MM.1S (cell line): ENCODE results near the gene AXIN2.
"Not testable (repeated sequence)": the region's sequence is repeated elsewhere in the genome, so short reads cannot be mapped to it uniquely, and the experiment has no call there.

Experiments
- DNase-seq: peaks from one replicate; pipeline ENCODE4 v3.0.0-alpha.2; 2015
- H2AFZ ChIP-seq: fragments of 300-600 bp; sonication (generic); 2 replicates; pipeline ENCODE4 v1.6.0; 2016; ENCODE audit warnings: antibody characterized with exemption, low read length
- H3F3A ChIP-seq: fragments of 300-600 bp; sonication (generic); 2 replicates; pipeline ENCODE4 v1.6.1; 2016; ENCODE audit warnings: mild to moderate bottlenecking, antibody characterized with exemption, low read length, moderate library complexity, mixed read lengths; ENCODE audit not compliant: insufficient read depth
- H3K27ac ChIP-seq: fragments of 300-600 bp; sonication (generic); 2 replicates; pipeline ENCODE4 v1.5.1; 2016; ENCODE audit warnings: mild to moderate bottlenecking, low read length
- H3K27me3 ChIP-seq: fragments of 300-600 bp; sonication (generic); replicated peaks from 2 replicates; pipeline ENCODE4 v1.6.0; 2016; ENCODE audit warnings: low read length; ENCODE audit not compliant: insufficient read depth
- H3K36me3 ChIP-seq: fragments of 300-600 bp; sonication (generic); replicated peaks from 2 replicates; pipeline ENCODE4 v1.6.1; 2016; ENCODE audit warnings: mild to moderate bottlenecking, low read length, mixed read lengths; ENCODE audit not compliant: insufficient read depth
- H3K4me1 ChIP-seq: fragments of 300-600 bp; sonication (generic); 2 replicates; pipeline ENCODE4 v1.6.1; 2016; ENCODE audit warnings: low read length, mixed read lengths
- H3K4me2 ChIP-seq: fragments of 300-600 bp; sonication (generic); 2 replicates; pipeline ENCODE4 v1.6.0; 2016; ENCODE audit warnings: low read depth, low read length
- H3K4me3 ChIP-seq: fragments of 300-600 bp; sonication (generic); 2 replicates; pipeline ENCODE4 v1.5.1; 2016; ENCODE audit warnings: low read length, mixed read lengths
- H3K79me2 ChIP-seq: fragments of 300-600 bp; sonication (generic); 2 replicates; pipeline ENCODE4 v1.6.1; 2016; ENCODE audit warnings: mixed run types, low read length, mixed read lengths
- H3K9ac ChIP-seq: fragments of 300-600 bp; sonication (generic); 2 replicates; pipeline ENCODE4 v1.6.1; 2016; ENCODE audit warnings: low read length, mixed read lengths
- H3K9me2 ChIP-seq: fragments of 300-600 bp; sonication (generic); replicated peaks from 2 replicates; pipeline ENCODE4 v1.6.1; 2016; ENCODE audit warnings: mild to moderate bottlenecking, low read length, mixed read lengths; ENCODE audit not compliant: insufficient read depth
- H3K9me3 ChIP-seq: fragments of 300-600 bp; sonication (generic); replicated peaks from 2 replicates; pipeline ENCODE4 v1.6.1; 2016; ENCODE audit warnings: mild to moderate bottlenecking, low read length, mixed read lengths; ENCODE audit not compliant: insufficient read depth
- H4K20me1 ChIP-seq: fragments of 300-600 bp; sonication (generic); 2 replicates; pipeline ENCODE4 v1.6.1; 2016; ENCODE audit warnings: mild to moderate bottlenecking, low read length, moderate library complexity, mixed read lengths; ENCODE audit not compliant: insufficient read depth
- CTCF ChIP-seq: fragments of 300-600 bp; sonication (generic); IDR thresholded peaks from 2 replicates; pipeline ENCODE4 v1.5.1; 2016; ENCODE audit warnings: antibody characterized with exemption, low read length, mixed read lengths
- EZH2 ChIP-seq: fragments of 300-600 bp; sonication (generic); optimal IDR thresholded peaks from 2 replicates; pipeline ENCODE3; 2017; ENCODE audit warnings: low read depth, mild to moderate bottlenecking, antibody characterized with exemption, low read length, mixed read lengths
- EZH2phosphoT487 ChIP-seq: fragments of 300-600 bp; sonication (generic); IDR thresholded peaks from 2 replicates; pipeline ENCODE4 v1.6.1; 2018; ENCODE audit warnings: antibody characterized with exemption, low read length

AXIN2 gene

DNA sequence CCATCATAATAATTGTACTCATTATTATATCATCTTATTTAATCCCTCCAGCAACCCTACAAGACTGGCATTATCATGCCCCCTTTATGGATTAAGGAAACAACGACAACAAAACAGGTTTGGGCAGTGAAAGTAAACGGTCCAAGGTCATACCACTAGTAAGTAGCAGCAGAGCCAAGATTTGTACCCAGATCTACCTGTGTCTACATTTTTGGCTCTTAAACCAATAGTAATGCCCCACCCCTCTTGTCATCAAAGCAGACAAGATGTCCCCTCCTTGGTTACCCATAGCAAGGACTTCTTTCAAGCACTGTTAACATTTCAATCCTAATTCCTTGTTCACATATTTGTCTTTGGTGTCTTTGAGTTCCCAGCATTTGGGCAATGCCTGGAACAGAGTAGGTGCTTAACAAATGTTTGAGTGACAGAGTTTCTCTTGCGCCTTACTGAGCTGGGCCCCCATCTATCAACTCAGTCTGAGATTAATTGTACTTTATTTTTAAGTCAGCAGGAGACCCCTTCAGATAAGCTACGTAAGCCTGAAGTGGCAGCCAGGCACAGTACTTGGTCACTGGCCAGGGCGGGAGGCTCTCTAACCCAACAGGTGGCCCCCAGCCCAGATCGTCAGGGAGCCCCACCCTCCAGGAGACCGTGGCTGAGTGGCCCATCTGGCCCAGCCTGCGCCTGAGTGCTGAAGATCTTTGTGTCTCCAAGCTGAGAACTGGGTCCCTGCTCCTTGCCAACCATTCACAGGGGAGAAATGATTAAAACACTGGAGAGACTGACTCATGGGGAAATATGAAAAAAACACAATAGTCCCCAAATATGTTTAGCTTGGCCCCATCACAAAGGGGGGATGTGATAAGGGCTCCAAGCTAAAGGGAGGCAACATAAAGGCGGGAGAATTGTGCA, 75.8 kb downstream of the AXIN2 start:
- Histone ChIP-seq H3K27me3 (no peaks in the 10 kb centered on the region), H3K9me3 (no peaks in the 10 kb centered on the region), H3K4me2 (no peak overlapping the region), H2AFZ (no peak overlapping the region), H3K9ac (no peak overlapping the region), H3K4me1 (no peaks in the 10 kb centered on the region), H3K79me2 (no peaks in the 10 kb centered on the region), H3K36me3 (no peaks in the 10 kb centered on the region), H4K20me1 (no peaks in the 10 kb centered on the region), H3F3A (no peaks in the 10 kb centered on the region), H3K9me2 (no peaks in the 10 kb centered on the region), H3K27ac (no peak overlapping the region), H3K4me3 (no peak overlapping the region)
- DNase-seq, result no peak
- TF ChIP-seq EZH2 (no peak), EZH2phosphoT487 (no peak), CTCF (no peak)

- not testable (repeated sequence) for H3K4me3 ChIP-seq, H3K4me1 ChIP-seq, H3K9me2 ChIP-seq, H4K20me1 ChIP-seq, H3K9me3 ChIP-seq, H3K27ac ChIP-seq, H3K36me3 ChIP-seq, H3K4me2 ChIP-seq, H3K9ac ChIP-seq, H3K79me2 ChIP-seq, H2AFZ ChIP-seq, H3F3A ChIP-seq, DNase-seq, H3K27me3 ChIP-seq
Measured at GRCh38 chr17:65484405-65484804, 77.0 kb downstream of the AXIN2 start.

- Histone ChIP-seq H3K9me3 (no peaks in the 10 kb centered on the region), H3K27me3 (no peaks in the 10 kb centered on the region), H3K4me3 (no peak overlapping the region), H3K27ac (no peak overlapping the region), H3K9me2 (no peaks in the 10 kb centered on the region), H3K36me3 (no peaks in the 10 kb centered on the region), H3F3A (no peaks in the 10 kb centered on the region), H4K20me1 (no peaks in the 10 kb centered on the region), H2AFZ (no peak overlapping the region), H3K9ac (no peak overlapping the region), H3K4me1 (no peaks in the 10 kb centered on the region), H3K4me2 (no peak overlapping the region), H3K79me2 (no peaks in the 10 kb centered on the region)
- TF ChIP-seq EZH2phosphoT487 (no peak), CTCF (no peak), EZH2 (no peak)
- no peak for DNase-seq
Measured at GRCh38 chr17:65483438-65483837, 78.0 kb downstream of the AXIN2 start.

DNA sequence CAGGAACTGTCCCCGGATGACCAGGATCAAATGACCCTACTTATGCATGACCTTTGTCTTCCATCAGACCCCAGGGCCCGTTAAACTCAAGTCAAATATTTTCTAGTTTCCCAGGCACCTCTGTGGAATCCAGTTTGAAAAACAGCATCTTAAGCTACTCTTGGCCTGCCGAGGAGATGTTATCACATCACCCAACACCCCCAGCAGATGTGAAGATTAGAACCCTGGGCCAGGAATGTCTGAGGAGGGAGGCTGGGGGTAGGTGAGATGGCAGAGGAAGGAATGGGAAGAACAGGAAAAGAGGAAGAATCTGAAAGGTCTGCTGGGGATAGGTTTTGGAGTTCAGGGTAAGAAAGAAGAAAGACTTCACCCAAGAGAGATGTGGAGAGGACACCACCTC, 79.2 kb downstream of the AXIN2 start:
- no peak overlapping the region for H3K27ac ChIP-seq
- no peaks in the 10 kb centered on the region for H3K4me1 ChIP-seq
- H3K4me2 ChIP-seq, result no peak overlapping the region
- H3K9me2 ChIP-seq, result no peaks in the 10 kb centered on the region
- H3K9ac ChIP-seq, result no peak overlapping the region
- no peaks in the 10 kb centered on the region for H4K20me1 ChIP-seq
- H3K36me3 ChIP-seq, result no peaks in the 10 kb centered on the region
- H3F3A ChIP-seq, result no peaks in the 10 kb centered on the region
- DNase-seq, result no peak
- no peaks in the 10 kb centered on the region for H3K27me3 ChIP-seq
- no peak overlapping the region for H2AFZ ChIP-seq
- no peaks in the 10 kb centered on the region for H3K9me3 ChIP-seq
- H3K4me3 ChIP-seq, result no peak overlapping the region
- no peak for TF ChIP-seq EZH2phosphoT487
- TF ChIP-seq CTCF, result no peak
- TF ChIP-seq EZH2, result no peak
- H3K79me2 ChIP-seq, result no peaks in the 10 kb centered on the region
